Measurements from ENCODE around the gene ANKMY1.
"Not testable (repeated sequence)": the region's sequence is repeated elsewhere in the genome, so short reads cannot be mapped to it uniquely, and the experiment has no call there.

Gene ANKMY1

GRCh38 chr2:240554767-240555493, 2.9 kb downstream of the ANKMY1 start:
- no peak for DNase-seq (ENCODE audit: low read depth)

DNA sequence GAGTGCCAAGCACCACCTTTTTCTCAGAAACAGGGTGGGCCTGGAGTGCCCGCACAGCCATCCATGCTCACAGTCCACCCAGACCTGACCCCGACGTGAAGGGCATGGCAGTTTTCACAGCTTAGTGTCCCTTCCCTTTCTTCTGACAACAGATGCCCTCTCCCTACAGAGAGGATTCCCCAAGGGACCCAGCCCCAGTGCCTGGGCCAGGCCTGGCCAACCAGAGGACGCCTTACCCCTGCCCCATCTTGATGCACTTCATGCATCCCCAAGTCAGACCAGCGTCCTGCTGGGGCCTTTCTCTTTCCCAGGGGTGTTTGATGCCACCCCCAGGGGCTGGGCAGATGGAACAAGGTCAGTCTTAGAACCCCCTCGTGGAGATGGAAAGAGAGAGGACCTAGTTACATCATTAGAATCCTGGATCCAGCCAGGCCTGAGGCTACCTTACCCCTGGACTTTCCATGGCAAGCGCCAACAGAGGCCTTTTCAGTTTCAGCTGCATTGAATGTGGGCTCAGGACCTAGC, 3.8 kb downstream of the ANKMY1 start:
- DNase-seq (ENCODE audit: low read depth): no peak

- no peak for DNase-seq (ENCODE audit: low read depth)
Observed at GRCh38 chr2:240551811-240552210, 6.0 kb downstream of the ANKMY1 start.

DNA sequence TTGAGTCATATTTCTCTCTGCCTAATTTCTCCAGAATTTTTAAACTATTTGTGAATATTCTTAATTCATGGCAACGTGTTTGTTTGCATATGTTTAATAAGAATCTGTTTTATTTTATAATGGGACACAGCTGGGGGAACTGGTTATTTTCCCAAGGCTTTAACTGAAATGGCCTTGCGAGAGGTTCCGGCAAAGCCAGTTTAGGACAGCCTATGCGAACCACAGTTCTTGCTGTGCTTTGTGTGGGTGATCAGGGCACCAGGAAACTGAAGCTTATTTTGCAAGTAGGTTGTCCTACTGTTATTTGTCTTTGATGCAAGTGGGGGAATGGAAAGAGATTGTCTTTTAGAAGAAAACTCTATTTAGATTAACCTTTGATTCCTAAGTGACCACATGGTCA, 6.5 kb downstream of the ANKMY1 start:
- DNase-seq (ENCODE audit: low read depth): no peak

DNA sequence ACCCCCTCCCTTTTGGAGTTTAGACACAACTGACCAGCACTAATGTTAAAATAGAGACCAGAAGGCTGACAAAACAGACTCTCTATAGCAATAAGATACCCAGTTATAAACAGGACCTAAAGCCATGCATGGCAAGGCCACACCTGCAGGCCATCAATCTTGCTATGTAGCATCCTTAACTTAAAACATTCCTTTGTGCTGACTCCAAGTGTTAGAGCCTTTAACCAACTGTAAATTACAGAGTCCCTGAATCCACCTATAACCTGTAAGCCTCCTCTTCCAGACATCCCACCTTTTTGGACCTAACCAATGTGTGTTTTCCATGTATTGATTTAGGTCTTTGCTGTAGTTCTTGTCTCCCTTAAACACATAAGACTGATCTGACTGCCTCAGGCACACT, 17.9 kb downstream of the ANKMY1 start:
- DNase-seq (ENCODE audit: low read depth): no peak

DNA sequence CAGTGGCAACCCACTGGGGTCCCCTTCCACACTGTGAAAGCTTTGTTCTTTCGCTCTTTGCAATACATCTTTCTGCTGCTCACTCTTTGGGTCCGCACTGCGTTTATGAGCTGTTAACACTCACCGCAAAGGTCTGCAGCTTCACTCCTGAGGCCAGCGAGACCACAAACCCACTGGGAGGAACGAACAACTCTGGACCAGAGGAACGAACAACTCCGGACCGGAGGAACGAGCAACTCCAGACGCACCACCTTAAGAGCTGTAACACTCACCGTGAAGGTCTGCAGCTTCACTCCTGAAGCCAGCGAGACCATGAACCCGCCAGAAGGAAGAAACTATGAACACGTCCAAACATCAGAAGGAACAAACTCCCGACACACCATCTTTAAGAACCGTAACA, 18.7 kb downstream of the ANKMY1 start:
- not testable (repeated sequence) for DNase-seq (ENCODE audit: low read depth)

GRCh38 chr2:240538031-240538780, 19.6 kb downstream of the ANKMY1 start:
- no peak for DNase-seq (ENCODE audit: low read depth)

DNA sequence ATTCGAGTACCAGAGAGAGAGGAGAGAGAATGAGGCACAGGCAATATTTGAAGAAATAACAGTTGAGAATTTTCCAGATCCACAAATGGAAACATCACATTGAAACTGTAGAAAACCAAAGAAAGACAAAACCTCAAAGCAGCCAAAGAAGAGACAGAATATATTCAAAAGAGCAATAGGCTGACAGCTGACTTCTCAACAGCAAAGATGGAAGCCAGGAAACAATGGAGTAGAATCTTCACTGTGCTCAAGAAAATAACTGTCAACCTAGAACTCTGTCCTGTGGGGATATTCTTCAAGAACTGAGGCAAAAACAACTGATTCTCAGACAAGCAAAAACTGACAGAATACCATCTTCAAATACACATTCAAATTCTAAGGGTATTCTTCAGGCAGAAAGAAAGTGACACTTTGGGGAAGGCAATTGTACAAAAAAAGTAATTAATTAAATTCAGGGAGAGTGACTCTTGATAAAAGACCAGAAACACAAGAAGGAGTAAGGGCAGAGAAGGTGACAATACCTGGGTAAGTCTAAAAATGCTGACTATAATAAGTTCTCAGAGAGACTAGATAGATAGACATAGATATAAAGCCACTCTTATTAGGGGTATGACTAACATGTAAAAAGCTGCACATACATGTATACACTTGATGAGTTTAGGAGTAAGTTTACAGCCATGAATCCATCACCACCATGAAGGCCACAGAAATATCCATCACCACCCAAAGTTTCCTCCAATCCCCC, 25.6 kb downstream of the ANKMY1 start:
- DNase-seq (ENCODE audit: low read depth): no peak

- no peak for DNase-seq (ENCODE audit: low read depth)
Observed at GRCh38 chr2:240531038-240531437, 26.8 kb downstream of the ANKMY1 start.

DNA sequence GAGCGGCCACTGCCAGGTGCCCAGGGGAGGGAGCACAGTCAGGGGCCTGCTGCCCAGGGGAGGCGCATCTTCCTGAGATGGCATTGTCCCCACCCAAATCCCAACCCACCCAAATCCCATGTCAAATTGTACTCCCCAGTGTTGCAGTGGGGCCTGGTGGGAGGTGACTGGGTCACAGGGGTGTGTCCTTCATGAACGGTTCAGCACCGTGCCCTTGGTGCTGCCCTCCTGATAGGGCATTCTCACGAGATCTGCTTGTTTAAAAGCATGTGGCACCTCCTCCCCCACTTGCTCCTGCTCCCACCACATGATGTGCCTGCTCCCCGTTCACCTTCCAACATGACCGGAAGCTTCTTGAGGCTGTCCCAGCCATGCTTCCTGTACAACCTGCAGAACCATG, 27.6 kb downstream of the ANKMY1 start:
- DNase-seq (ENCODE audit: low read depth): no peak

- no peak for DNase-seq (ENCODE audit: low read depth)
Observed at GRCh38 chr2:240529344-240529999, 28.3 kb downstream of the ANKMY1 start.

- DNase-seq (ENCODE audit: low read depth): no peak
Observed at GRCh38 chr2:240528406-240529040, 29.3 kb downstream of the ANKMY1 start.

- no peak for DNase-seq (ENCODE audit: low read depth)
Observed at GRCh38 chr2:240527153-240527750, 30.5 kb downstream of the ANKMY1 start.

- no peak for DNase-seq (ENCODE audit: low read depth)
Observed at GRCh38 chr2:240526521-240526920, 31.3 kb downstream of the ANKMY1 start.

DNA sequence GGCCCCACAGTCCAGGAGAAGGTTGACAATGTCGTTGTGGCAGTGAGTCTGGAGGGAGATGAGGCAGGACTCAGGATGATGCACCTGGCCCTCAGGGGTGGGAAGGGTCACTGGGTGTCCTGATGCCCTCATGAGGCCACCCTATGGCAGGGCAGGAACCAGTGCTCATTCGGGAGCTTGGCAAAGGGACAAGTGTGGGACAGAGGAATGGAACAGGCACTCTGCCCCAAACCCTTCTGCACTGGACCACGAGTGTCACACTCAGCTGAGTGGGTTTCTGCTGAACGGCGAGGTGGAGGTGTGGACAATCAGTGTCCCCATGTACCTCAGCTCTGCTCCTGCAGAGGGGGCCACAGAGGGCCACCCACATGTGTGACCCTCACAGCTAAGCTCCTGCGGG, 32.0 kb downstream of the ANKMY1 start:
- no peak for DNase-seq (ENCODE audit: low read depth)

- no peak for DNase-seq (ENCODE audit: low read depth)
Observed at GRCh38 chr2:240524963-240525718, 32.6 kb downstream of the ANKMY1 start.

DNA sequence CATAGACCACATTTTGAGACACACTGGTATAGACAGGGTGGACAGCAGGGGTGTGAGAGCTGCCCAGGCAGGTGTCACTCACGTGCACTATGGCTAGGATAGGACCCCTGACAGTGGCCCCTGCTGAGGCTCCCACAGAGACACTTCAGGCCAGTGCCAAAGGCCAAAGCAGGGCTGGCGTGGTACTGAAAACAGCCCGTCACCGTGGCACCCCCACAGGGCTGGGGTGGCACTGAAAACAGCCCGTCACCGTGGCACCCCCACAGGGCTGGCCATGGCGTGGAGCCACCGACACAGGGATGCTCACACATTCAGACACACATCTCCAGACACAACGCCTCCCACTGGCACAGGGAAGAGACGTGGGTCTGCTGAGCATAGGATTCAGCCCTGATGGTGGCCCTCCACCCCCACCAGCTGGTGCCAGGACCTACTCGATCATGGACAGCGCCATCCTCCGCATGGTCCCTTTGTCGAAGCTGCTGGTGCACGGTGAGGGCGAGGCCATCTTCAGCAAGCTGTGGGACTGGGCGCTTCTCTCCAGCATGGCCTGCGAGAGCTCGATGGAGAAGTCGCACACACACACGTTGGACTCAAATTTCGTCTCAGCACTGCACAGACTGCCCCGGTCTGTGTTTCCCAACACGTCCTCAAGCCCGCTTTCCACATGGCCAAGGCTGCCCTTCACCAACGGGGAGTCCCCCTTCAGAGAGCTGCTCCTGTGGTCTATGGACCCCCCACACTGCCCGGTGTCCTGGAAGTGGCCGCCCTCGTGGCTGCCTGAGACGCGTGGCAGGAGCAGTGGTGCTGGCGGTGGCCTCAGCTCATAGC, 34.1 kb downstream of the ANKMY1 start:
- no peak for DNase-seq (ENCODE audit: low read depth)

- no peak for DNase-seq (ENCODE audit: low read depth)
Observed at GRCh38 chr2:240522406-240522805, 35.4 kb downstream of the ANKMY1 start.

GRCh38 chr2:240521885-240522284, 35.9 kb downstream of the ANKMY1 start:
- not testable (repeated sequence) for DNase-seq (ENCODE audit: low read depth)

DNA sequence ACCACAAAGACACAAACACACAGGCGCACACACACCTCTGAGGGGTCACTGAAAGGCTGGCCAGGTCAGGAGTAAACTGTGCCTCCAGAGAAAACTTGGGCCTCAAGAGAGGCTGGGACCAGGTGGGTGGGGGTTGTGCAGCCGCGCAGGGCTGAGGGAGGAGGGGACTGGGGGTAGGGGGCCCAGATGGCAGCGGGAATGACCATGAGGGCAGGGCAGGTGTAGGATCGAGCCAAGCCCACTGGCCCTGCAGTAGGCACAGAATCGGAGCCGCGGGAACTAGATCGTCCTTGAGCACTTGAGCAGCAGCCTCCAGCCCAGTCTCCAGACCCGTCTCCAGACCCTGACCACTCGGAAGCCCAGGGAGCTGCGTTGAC, 36.8 kb downstream of the ANKMY1 start:
- no peak for DNase-seq (ENCODE audit: low read depth)
